Adrenal gland (tissue), 12 donors: Measurements from ENCODE around the gene C8A. TPM values are rescaled to one million over a fixed set of nuclear protein-coding genes. Genes with fewer than 3 reads are reported as not detected.

Source experiments
- DNase-seq, 7 donors: peaks; one replicate each; pipeline ENCODE4 v3.0.0-alpha.2; 2019 to 2020
- H3K27ac ChIP-seq, 5 donors: fragments of 200-600 bp; sonication (generic) in 4 of 5; 1 replicate in 3 of 5; 2 replicates in 2 of 5; pipeline versions ENCODE4 v1.5.1 to v1.8.0; 2016 to 2020; ENCODE audit warnings: mild to moderate bottlenecking in 1 of 5
- H3K27me3 ChIP-seq: fragments of 200-600 bp; 2 replicates; pipeline ENCODE4 v1.8.0; 2021
- H3K36me3 ChIP-seq, 2 donors: fragments of 200-600 bp; replicated peaks in 1 of 2; 1 replicate in 1 of 2; 2 replicates in 1 of 2; pipeline versions ENCODE4 v1.5.1 to v1.8.0; 2018 to 2022
- H3K4me1 ChIP-seq, 2 donors: fragments of 200-600 bp; replicated peaks in 1 of 2; 1 replicate in 1 of 2; 2 replicates in 1 of 2; pipeline versions ENCODE4 v1.5.1 to v1.8.0; 2018 to 2021
- H3K4me3 ChIP-seq, 4 donors: fragments of 200-600 bp; sonication (generic) in 3 of 4; one replicate each; pipeline ENCODE4 v1.5.1; 2016 to 2018
- H3K9me3 ChIP-seq, 3 donors: fragments of 200-600 bp; sonication (generic) in 1 of 3; replicated peaks in 1 of 3; 1 replicate in 2 of 3; 2 replicates in 1 of 3; pipeline versions ENCODE4 v1.5.1 to v1.8.0; 2016 to 2021
- CTCF ChIP-seq, 6 experiments: fragments of 450-650 bp in 4 of 6; fragments of 200-600 bp in 2 of 6; sonication (generic) in 1 of 6; IDR thresholded peaks; 1 replicate in 5 of 6; 2 replicates in 1 of 6; pipeline versions ENCODE4 v1.5.1 to v1.8.0; 2016 to 2021; ENCODE audit warnings: antibody characterized with exemption in 6 of 6, mild to moderate bottlenecking in 2 of 6, moderate library complexity in 1 of 6
- POLR2A ChIP-seq, 2 donors: fragments of 450-650 bp; IDR thresholded peaks; one replicate each; pipeline ENCODE4 v1.6.1; 2017; ENCODE audit warnings: antibody characterized with exemption in 2 of 2, mild to moderate bottlenecking in 2 of 2, moderate library complexity in 1 of 2
- WGBS, 4 donors: extraction: QIAGEN DNeasy Blood & Tissue Kit in 2 of 4; methylation state at CpG; one replicate each; pipeline versions ENCODE4 v1.1.5 to v1.1.7; 2013 to 2017; 5-methylcytosine and 5-hydroxymethylcytosine counted together
- intact Hi-C, 2 donors: fragments of 100-400 bp; cut with DNase I; formaldehyde crosslinking; loops; one replicate each; pipeline versions ENCODE4 v1.14.1 to v1.15.0; 2022 to 2023
- polyA plus RNA-seq, 3 donors: library from polyadenylated mRNA; stranded (reverse); fragments of 200-250 nt in 2 of 3; fragments of 350-450 nt in 1 of 3; fragmentation: Illumina TruSeq in 1 of 3; extraction: RNeasy Lipid Tissue Mini Kit (QIAGEN cat#74804) in 1 of 3; gene quantifications; one replicate each; pipeline ENCODE4 v1.2.3, GENCODE V29; 2013 to 2014
- total RNA-seq, 9 donors: library from RNA; depleted of rRNA in 4 of 9; stranded (reverse); fragments of >200 nt in 4 of 9; fragments of 120-200 nt in 1 of 9; fragmentation: NEBNext Ultra II Directional in 1 of 9; extraction: Animal tissue kit (Norgen Biotek cat#: 25700) in 1 of 9; gene quantifications; one replicate each; pipeline versions ENCODE4 v1.1.0 to v1.2.4, GENCODE V29; 2013 to 2023
- donor health status: healthy with polysubstance abuse.
- donor health status: Bipolar disorder and iron deficiency.
- donor health status: DM: yes; HTN: yes; CAD: no.
- donor health status: DM: no; HTN: no; CAD: no.
- donor health status: DM: no; HTN: no; CAD: no.
- donor health status: DM: yes; HTN: yes; CAD: no.

C8A gene
- total and polyA plus RNA-seq, 12 donors: 0.07 TPM; not detected in 10

- TF ChIP-seq POLR2A (IDR thresholded peaks at IDR 0.05) (no peak), CTCF (IDR thresholded peaks at IDR 0.05) (no peak)
- no peaks in the 10 kb centered on the region for H3K27me3 ChIP-seq
- intact Hi-C loops: no loop called here
- no peaks in the 10 kb centered on the region for H3K36me3 ChIP-seq
- no peak overlapping the region for H3K27ac ChIP-seq
- DNase-seq: no peak
- H3K4me1 ChIP-seq: no peaks in the 10 kb centered on the region
- H3K4me3 ChIP-seq: no peak overlapping the region
- no peaks in the 10 kb centered on the region for H3K9me3 ChIP-seq
Measured at GRCh38 chr1:56894014-56894413, 39.4 kb downstream of the C8A start.

GRCh38 chr1:56897150-56898004 is 42.8 kb downstream of the C8A start:
- no peaks in the 10 kb centered on the region for H3K36me3 ChIP-seq
- no peak for DNase-seq
- H3K27me3 ChIP-seq: no peaks in the 10 kb centered on the region
- H3K9me3 ChIP-seq: no peaks in the 10 kb centered on the region
- intact Hi-C loops: no loop called here
- no peak overlapping the region for H3K27ac ChIP-seq
- no peaks in the 10 kb centered on the region for H3K4me1 ChIP-seq
- WGBS, 4 donors: 70 to 78% (median 73%) methylated on average over 6 of the region's 6 CpGs
- no peak overlapping the region for H3K4me3 ChIP-seq
- TF ChIP-seq POLR2A (IDR thresholded peaks at IDR 0.05) (no peak), CTCF (IDR thresholded peaks at IDR 0.05) (no peak)

GRCh38 chr1:56898005-56898373 is 43.4 kb downstream of the C8A start:
- no peak for TF ChIP-seq POLR2A (IDR thresholded peaks at IDR 0.05)
- no peak for TF ChIP-seq CTCF (IDR thresholded peaks at IDR 0.05)
- intact Hi-C loops: no loop called here

GRCh38 chr1:56898879-56899278 is 44.3 kb downstream of the C8A start:
- Histone ChIP-seq H3K27me3 (no peaks in the 10 kb centered on the region), H3K36me3 (no peaks in the 10 kb centered on the region), H3K9me3 (no peaks in the 10 kb centered on the region), H3K27ac (no peak overlapping the region), H3K4me3 (no peak overlapping the region), H3K4me1 (no peaks in the 10 kb centered on the region)
- intact Hi-C loops: no loop called here
- no peak for DNase-seq
- WGBS, 4 donors: 52 to 68% (median 59%) methylated on average over 2 of the region's 2 CpGs
- TF ChIP-seq CTCF (IDR thresholded peaks at IDR 0.05) (no peak), POLR2A (IDR thresholded peaks at IDR 0.05) (no peak)

More at GRCh38 chr1:56898005-56898373, 43.4 kb downstream of the C8A start:
- DNase-seq: no peak
- Histone ChIP-seq H3K27ac (no peak overlapping the region), H3K36me3 (no peaks in the 10 kb centered on the region), H3K4me1 (no peaks in the 10 kb centered on the region), H3K9me3 (no peaks in the 10 kb centered on the region), H3K4me3 (no peak overlapping the region), H3K27me3 (no peaks in the 10 kb centered on the region)
- 67 to 83% (median 69%) methylated on average over 2 of the region's 2 CpGs for WGBS, 4 donors
